WERI-Rb-1 (cell line): ENCODE data around the gene WNT4.
A peak's percentile ranks its signal among the peaks of the same experiment; 100 is the strongest.

Source experiments
- DNase-seq: peaks from one replicate; pipeline ENCODE4 v3.0.0-alpha.2; 2020
- H3K27ac ChIP-seq: fragments of 250-450 bp; sonication (Bioruptor Pico); 2 replicates; pipeline ENCODE4 v1.5.1; 2020; ENCODE audit warnings: mild to moderate bottlenecking, moderate library complexity
- H3K27me3 ChIP-seq: fragments of 250-450 bp; sonication (Bioruptor Pico); 2 replicates; pipeline ENCODE4 v1.5.1; 2021; ENCODE audit warnings: mild to moderate bottlenecking, low read depth, moderate library complexity; ENCODE audit not compliant: insufficient read depth, severe bottlenecking
- H3K36me3 ChIP-seq: fragments of 250-450 bp; sonication (Bioruptor Pico); 2 replicates; pipeline ENCODE4 v1.5.1; 2020; ENCODE audit warnings: mild to moderate bottlenecking, moderate library complexity
- H3K4me3 ChIP-seq: 2 replicates; pipeline ENCODE4 v1.5.1; 2011; ENCODE audit warnings: low read depth, mild to moderate bottlenecking, control low read depth, low read length
- H3K9me3 ChIP-seq: fragments of 250-450 bp; sonication (Bioruptor Pico); 2 replicates; pipeline ENCODE4 v1.5.1; 2021; ENCODE audit warnings: mild to moderate bottlenecking, moderate library complexity; ENCODE audit not compliant: severe bottlenecking
- TF ChIP-seq, protein P1 (sequence below): IDR thresholded peaks from 2 replicates; pipeline ENCODE4 v1.5.1; 2011; ENCODE audit warnings: low read depth, mild to moderate bottlenecking, control low read depth, inconsistent platforms, low read length

The WNT4 gene

DNA sequence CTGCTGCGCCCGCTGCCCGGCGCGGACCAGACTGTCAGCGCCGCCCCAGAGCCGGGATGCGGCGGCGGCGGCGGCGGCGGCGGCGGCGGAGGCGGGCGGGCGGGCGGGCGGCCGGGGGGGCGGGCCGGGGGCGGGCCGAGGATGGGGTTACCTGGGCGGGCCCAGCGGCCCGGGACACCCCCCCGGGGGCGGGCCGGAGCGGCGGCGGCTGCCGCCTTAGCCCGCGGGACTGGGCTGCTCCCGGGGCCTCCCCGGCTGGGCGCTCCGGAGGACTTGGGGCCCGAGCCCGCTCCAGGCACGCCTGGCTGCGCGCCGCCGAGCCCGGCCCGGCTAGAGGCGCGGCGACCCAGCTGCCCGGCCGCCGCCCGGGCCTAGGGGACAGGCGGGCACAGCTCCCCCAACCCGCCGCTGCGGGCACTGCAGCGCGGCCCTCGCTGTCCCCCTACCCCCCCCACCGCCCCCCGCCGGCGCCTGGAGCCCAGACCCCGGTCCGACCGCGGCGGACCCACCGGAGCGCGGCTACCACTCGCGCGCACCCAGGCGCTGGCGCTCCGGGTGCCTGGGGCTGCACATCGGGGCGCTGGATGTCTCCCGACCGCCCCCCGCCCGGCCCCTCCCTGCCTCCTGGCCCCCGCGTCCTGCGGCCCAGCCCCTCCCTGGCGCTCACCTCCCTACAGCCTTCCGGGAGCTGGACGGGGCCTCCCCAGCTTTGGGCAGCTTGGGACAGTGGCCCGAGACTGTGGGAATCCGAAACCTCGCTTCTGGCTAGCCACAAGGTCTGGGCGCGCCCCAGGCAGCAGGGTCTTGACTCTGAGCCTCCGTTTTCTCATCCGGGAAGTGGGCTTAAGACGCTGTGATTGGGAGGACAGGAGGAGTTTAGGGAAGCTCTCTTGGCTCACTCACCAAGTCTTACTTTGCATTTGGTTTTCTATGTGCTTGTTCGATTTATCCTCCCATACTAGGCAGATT, at the start of gene WNT4:
TSS of gene WNT4 (minus strand) at position 33 of the 969 bp plus-strand sequence. CDS start 175 bp downstream, outside the sequence.
- Histone ChIP-seq H3K9me3 (no peaks in the 10 kb centered on the region), H3K4me3 (peak within 1 kb of the TSS; percentile 34), H3K27ac (no peak within 1 kb of the TSS), H3K36me3 (no peaks in the 10 kb centered on the region), H3K27me3 (peaks cover 26% of the 10 kb centered on the region)
- TF ChIP-seq, protein P1, sequence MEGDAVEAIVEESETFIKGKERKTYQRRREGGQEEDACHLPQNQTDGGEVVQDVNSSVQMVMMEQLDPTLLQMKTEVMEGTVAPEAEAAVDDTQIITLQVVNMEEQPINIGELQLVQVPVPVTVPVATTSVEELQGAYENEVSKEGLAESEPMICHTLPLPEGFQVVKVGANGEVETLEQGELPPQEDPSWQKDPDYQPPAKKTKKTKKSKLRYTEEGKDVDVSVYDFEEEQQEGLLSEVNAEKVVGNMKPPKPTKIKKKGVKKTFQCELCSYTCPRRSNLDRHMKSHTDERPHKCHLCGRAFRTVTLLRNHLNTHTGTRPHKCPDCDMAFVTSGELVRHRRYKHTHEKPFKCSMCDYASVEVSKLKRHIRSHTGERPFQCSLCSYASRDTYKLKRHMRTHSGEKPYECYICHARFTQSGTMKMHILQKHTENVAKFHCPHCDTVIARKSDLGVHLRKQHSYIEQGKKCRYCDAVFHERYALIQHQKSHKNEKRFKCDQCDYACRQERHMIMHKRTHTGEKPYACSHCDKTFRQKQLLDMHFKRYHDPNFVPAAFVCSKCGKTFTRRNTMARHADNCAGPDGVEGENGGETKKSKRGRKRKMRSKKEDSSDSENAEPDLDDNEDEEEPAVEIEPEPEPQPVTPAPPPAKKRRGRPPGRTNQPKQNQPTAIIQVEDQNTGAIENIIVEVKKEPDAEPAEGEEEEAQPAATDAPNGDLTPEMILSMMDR = peak; percentile 41; the same call in 1 of the 2 replicates
- no peak for DNase-seq

DNA sequence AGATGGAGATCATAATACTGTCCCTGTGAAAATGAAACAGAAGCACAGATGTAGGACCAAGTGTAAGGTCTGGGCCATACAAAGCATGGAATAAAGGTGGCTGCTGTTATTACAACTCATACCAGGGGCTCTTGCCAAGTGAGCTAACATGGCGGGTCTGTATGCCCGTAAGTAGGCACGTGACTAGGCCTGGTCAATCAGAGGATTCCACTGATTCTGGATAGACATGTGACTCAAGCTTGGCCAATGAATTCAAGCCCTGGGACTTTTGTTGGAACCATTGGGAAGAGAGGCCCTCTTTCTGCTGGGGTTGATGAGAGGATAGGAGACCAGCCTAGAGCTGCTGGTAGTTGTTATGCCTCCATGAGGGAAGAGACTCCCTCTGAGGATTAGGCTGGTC, 47.8 kb upstream of the WNT4 start:
- Histone ChIP-seq H3K9me3 (no peaks in the 10 kb centered on the region), H3K27ac (no peak overlapping the region), H3K36me3 (no peaks in the 10 kb centered on the region), H3K27me3 (no peaks in the 10 kb centered on the region), H3K4me3 (no peak overlapping the region)
- DNase-seq = no peak
- TF ChIP-seq, protein P1 = no peak

DNA sequence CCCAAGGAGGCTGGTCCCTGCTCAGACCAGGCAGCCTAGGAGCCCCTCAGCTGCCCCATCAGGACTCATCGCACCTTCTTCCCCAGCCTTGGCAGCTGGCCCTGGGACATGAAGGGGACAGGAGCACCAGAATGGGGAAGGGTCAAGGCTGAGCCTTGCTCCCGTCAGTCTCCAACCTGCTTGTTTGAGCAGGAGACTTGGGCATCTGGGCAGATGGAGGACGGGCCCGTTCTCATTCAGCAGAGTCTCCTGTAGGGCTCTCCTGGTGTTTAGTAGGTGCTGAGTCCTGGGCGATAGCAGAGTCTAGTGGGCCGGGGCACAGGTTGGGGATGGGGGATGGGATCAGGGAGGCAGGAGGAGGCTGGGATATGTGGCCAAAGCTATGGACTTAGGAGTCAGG, 47.4 kb upstream of the WNT4 start:
- TF ChIP-seq, protein P1 = no peak
- H3K36me3 ChIP-seq = no peaks in the 10 kb centered on the region
- no peak overlapping the region for H3K27ac ChIP-seq
- no peaks in the 10 kb centered on the region for H3K27me3 ChIP-seq
- no peak overlapping the region for H3K4me3 ChIP-seq
- H3K9me3 ChIP-seq = no peaks in the 10 kb centered on the region
- DNase-seq = no peak

DNA sequence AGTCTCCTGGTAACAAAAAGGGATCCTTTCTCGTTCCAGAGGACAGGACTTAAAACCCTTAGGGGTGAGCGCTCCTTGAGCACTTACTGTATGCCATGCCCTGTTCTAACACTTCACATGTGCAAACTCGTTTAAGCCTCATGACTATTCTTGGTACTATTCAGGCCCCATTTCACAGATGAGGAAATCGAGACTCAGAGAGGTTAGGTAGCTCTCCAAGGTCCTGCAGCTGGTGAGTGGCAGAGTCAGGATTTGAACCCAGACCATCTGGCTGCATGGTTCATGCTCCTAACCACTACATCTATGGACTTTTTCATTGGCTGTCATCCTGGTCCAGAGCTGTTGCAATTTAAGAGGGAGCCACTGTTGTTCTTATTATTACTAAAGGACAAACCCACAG, 46.7 kb upstream of the WNT4 start:
- H3K4me3 ChIP-seq = no peak overlapping the region
- no peaks in the 10 kb centered on the region for H3K27me3 ChIP-seq
- TF ChIP-seq, protein P1 = no peak
- no peak for DNase-seq
- H3K27ac ChIP-seq = no peak overlapping the region
- no peaks in the 10 kb centered on the region for H3K36me3 ChIP-seq
- no peaks in the 10 kb centered on the region for H3K9me3 ChIP-seq

DNA sequence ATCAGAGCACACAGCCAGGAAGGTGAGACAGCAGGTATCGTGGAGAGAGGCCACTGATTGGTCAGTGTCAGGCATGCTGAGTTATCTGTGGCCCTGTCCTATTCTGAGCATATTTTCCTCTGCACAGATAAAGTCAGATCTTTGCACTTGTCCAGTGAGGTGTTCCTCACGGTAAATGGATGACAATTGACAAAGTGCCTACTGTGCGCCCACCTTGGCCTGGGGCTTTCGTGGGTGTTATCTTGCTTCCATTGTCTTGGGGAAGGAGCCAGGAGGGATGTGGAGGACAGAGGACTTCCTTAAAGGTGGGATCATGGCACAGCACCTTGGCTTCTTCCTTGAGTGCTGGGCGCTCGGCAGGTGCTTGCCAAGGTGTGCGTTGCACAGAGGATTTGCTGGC, 46.0 kb upstream of the WNT4 start:
- TF ChIP-seq, protein P1 = no peak
- no peaks in the 10 kb centered on the region for H3K27me3 ChIP-seq
- H3K36me3 ChIP-seq = no peaks in the 10 kb centered on the region
- H3K27ac ChIP-seq = no peak overlapping the region
- H3K4me3 ChIP-seq = no peak overlapping the region
- no peaks in the 10 kb centered on the region for H3K9me3 ChIP-seq
- no peak for DNase-seq
